ENCODE data around the gene SAFB. TPM values are rescaled to one million over a fixed set of nuclear protein-coding genes. Genes with fewer than 3 reads are reported as not detected.
A peak's percentile ranks its signal among the peaks of the same experiment; 100 is the strongest.
"Not testable (repeated sequence)": the region's sequence is repeated elsewhere in the genome, so short reads cannot be mapped to it uniquely, and the experiment has no call there.

Gene SAFB
- total RNA-seq, 1 donor from 2014 or later, result 132 TPM

DNA sequence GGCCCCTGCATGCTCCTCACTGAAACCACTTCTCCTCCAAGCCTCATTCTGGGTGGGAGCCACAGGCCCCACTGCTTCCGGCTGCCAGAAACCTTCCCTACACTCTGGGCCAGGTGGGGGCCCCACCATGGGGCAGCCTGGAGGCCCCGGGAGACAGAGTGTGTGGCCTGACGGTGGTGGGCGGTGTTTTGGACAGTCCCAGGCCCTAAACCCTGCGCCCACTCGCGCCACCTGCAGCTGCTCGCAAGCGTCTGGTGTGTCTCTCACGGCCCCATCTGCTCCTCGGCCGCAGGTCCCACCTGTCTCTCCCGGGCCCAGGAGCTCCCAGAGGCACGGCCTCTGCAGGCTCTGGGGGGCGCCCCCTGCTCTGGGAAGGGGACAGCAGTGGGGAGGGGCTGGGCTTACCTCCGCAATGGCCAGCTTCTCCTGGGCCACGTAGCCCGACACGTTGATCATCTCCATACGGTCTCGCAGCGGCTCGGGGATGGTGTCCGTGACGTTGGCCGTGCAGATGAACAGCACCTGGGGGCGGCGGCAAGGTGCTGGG, 72.8 kb downstream of the SAFB start:
- Mint-ChIP-seq H3K9me3 (no peaks in the 10 kb centered on the region), H3K27ac (no peak overlapping the region), H3K4me1 (ENCODE audit: low read depth) (peaks cover 7% of the 10 kb centered on the region), H3K36me3 (ENCODE audit: low read depth) (peaks cover 69% of the 10 kb centered on the region), H3K27me3 (ENCODE audit: low read depth) (no peaks in the 10 kb centered on the region), H3K4me3 (ENCODE audit: low read depth) (no peak overlapping the region)
- DNase-seq (ENCODE audit: low spot score), result no peak
- intact Hi-C loops (cut with micrococcal nuclease), result no loop called here

DNA sequence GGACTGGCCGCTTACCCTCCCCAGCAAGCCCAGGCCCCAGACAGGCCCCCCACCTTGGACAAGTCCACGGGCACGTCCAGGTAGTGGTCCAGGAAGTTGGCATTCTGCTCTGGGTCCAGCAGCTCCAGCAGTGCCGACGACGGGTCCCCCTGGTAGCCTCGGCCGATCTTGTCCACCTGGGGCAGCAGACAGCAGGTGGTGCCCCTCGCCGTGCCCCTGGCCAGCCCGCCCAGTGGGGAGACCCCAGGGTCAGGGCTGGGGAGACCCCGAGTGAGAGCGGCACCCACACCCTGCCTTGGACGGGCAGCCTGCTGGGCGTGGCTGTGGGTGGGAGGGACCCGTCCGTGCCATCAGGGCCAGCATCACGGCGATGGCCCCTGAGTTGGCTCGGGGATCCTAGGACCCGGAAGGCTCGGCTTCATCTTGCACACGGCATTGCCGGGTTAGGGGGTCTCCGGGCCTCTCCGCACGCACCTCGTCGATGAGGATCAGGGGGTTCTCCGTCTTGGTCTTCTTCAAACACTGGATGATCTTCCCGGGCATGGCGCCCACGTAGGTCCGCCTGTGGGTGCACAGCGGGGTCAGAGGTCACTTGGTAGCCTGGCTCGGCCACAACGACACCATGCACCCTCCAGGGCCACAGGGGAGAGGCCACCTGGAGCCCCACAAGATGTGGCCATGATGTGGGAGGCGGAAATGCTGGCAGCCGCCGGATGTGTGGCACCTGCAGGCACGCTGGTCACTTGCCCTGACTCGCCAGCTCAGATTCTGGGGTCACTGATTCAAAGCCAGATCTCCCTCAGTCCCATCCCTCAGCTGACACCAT, 73.5 kb downstream of the SAFB start:
- Mint-ChIP-seq H3K27me3 (ENCODE audit: low read depth) (no peaks in the 10 kb centered on the region), H3K4me3 (ENCODE audit: low read depth) (no peak overlapping the region), H3K9me3 (no peaks in the 10 kb centered on the region), H3K4me1 (ENCODE audit: low read depth) (peaks cover 7% of the 10 kb centered on the region), H3K27ac (peak overlapping the region; percentile 26), H3K36me3 (ENCODE audit: low read depth) (peaks cover 69% of the 10 kb centered on the region)
- DNase-seq (ENCODE audit: low spot score), result no peak
- intact Hi-C loops (cut with micrococcal nuclease), result no loop called here

DNA sequence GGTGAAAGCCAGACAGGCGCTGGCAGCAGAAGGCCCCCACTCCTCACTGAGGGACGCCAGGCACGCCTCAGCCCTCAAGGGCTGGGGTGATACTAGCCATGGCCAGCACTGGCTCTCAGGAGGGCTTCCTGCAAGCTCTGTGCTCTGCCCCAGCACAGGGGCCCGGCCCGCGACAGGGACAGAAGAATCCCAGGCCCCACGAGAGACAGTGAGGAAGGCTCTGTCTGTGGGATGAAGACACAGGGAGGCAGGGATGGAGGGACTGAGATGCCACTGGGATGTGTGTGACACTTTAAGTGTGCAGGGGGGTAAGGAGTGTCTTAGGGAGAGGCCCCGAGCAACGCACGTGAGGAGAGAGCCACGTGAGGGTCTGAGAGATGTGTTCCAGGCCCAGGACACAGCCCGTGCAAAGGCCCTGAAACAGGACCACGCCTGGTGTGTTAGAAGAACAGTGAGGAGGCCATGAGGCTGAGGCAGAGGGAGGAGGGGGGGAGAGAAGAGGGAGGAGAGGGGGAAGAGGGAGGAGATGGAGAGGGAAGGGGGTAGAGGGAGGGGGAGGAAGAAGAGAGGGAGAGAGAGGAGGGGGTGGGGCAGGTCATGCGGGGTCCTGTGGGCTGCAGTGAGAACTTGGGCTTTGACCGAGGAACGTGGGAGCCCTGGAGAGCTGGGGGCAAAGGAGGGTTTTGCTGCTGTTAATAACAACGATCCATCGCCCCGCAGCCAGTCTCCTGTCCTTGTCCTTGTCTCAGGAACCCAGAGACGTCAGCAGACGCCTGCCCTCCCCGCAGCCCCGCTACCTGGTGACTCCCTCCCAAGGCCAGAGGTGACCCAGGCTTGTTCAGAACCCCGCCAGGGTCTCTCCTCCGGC, 74.4 kb downstream of the SAFB start:
- Mint-ChIP-seq H3K9me3 (no peaks in the 10 kb centered on the region), H3K4me1 (ENCODE audit: low read depth) (peaks cover 5% of the 10 kb centered on the region), H3K27me3 (ENCODE audit: low read depth) (no peaks in the 10 kb centered on the region), H3K27ac (peak overlapping the region; percentile 26), H3K36me3 (ENCODE audit: low read depth) (peaks cover 66% of the 10 kb centered on the region), H3K4me3 (ENCODE audit: low read depth) (no peak overlapping the region)
- intact Hi-C loops (cut with micrococcal nuclease), result no loop called here
- no peak for DNase-seq (ENCODE audit: low spot score)

DNA sequence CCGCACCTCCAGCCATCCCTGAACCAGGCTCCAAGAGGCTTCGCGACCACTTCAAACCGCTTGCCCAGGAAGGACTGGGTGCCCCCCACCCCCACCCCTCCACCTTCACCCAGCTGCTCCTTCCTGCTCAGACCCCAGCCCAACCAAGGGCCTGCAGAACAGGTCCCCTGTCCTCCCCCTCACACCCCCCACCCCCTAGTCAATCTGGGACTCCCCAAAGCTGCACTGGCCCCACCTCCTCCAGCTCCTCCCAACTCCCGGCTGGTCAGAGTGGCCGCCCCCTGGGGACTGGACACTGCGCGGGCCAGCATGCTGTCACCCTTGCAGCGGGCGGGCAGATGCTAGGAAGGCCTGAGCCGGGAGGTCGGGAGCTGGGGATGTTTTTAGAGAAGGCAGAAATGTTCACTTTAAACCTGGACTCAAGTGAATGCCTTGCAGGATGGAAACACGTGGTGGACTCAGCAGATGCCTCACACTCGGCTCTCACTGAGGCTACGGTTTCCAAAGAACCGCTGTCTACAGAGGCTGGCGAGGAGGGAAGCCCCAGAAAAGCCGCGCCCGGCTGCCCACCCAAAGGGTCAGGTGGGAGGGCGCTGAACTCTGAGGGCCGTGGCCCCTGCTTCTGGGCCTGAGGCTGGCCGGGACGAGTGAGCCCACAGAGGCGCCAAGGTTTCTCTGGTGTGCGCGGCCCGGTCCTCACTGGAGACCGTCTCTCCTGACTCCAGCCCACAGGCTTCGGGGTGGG, 75.2 kb downstream of the SAFB start:
- Mint-ChIP-seq H3K9me3 (no peaks in the 10 kb centered on the region), H3K36me3 (ENCODE audit: low read depth) (peaks cover 61% of the 10 kb centered on the region), H3K27me3 (ENCODE audit: low read depth) (no peaks in the 10 kb centered on the region), H3K27ac (no peak overlapping the region), H3K4me3 (ENCODE audit: low read depth) (no peak overlapping the region), H3K4me1 (ENCODE audit: low read depth) (no peaks in the 10 kb centered on the region)
- intact Hi-C loops (cut with micrococcal nuclease), result no loop called here
- no peak for DNase-seq (ENCODE audit: low spot score)

DNA sequence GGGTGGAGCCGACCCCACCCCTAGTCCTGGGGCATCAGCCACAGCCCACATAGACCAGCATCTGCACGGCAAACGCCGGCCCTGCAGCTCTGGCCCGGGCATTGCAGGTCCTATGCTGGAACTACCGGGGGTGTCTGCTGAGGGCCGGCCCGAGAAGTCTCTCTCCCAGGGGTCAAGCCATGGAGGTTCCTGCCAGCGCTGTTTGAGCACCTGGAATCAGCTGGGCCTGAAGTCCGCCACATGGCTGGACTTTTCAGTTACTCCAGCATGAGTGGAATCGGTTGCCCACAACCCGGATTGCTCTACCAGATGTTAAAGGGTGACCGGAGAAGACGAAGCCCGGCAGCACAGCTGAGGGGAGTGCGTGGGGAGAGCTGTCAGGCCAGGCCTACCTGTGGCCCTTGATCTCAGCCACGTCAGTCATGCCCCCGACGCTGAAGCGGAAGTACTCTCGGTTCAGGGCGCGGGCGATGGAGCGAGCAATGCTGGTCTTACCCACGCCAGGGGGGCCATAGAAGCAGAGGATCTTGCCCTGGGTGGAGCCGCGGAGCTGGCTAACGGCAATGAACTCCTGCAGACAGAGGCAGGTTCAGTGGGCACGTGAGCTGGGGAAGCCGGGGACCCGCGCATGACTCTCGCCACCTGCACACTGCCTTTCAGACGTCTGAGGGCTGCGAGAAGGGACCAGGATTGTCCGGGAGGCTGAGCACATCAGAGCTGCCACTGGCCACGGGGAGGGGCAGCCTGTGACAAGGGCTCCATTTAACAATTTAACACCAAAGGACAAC, 75.9 kb downstream of the SAFB start:
- no peak overlapping the region for H3K27ac Mint-ChIP-seq
- no peaks in the 10 kb centered on the region for H3K27me3 Mint-ChIP-seq (ENCODE audit: low read depth)
- intact Hi-C loops (cut with micrococcal nuclease), result no loop called here
- peaks cover 61% of the 10 kb centered on the region for H3K36me3 Mint-ChIP-seq (ENCODE audit: low read depth)
- no peaks in the 10 kb centered on the region for H3K4me1 Mint-ChIP-seq (ENCODE audit: low read depth)
- H3K4me3 Mint-ChIP-seq (ENCODE audit: low read depth), result no peak overlapping the region
- H3K9me3 Mint-ChIP-seq, result no peaks in the 10 kb centered on the region
- DNase-seq (ENCODE audit: low spot score), result no peak

DNA sequence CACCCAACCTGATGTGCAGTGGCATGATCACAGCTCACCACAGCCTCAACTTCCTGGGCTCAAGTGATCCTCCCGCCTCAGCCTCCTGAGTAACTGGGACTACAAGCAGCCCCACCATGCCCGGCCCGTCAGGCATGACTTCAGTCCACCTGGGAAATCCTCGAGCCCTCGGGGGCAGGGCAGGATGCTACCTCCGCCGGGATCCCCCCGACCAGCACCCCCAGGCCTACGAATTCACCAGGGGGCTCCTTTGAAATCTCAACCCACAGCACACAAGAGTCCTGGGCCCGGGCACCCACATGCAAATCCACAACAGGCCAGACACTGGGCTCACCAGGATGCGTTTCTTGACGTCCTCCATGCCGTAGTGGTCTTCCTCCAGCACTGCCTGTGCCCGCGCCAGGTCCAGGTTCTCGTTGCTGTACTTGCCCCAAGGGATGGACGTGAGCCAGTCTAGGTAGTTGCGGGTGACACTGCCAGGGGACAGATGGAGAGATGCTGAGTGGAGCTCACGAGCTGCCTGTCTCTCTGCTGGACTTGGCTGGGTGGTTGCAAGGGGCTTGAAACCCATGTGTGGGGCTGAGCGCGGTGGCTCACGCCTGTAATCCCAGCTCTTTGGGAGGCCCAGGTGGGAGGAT, 77.7 kb downstream of the SAFB start:
- Mint-ChIP-seq H3K27me3 (ENCODE audit: low read depth) (no peaks in the 10 kb centered on the region), H3K27ac (no peak overlapping the region), H3K4me3 (ENCODE audit: low read depth) (no peak overlapping the region), H3K4me1 (ENCODE audit: low read depth) (no peaks in the 10 kb centered on the region), H3K9me3 (no peaks in the 10 kb centered on the region), H3K36me3 (ENCODE audit: low read depth) (peaks cover 56% of the 10 kb centered on the region)
- DNase-seq (ENCODE audit: low spot score), result no peak
- intact Hi-C loops (cut with micrococcal nuclease), result no loop called here

DNA sequence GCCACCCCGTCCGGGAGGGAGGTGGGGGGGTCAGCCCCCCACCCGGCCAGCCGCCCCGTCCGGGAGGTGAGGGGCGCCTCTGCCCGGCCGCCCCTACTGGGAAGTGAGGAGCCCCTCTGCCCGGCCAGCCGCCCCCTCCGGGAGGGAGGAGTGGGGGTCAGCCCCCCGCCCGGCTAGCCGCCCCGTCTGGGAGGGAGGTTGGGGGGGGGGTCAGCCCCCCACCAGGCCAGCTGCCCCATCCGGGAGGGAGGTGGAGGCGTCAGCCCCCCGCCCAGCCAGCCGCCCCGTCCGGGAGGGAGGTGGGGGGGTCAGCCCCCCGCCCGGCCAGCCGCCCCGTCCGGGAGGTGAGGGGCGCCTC, 79.1 kb downstream of the SAFB start:
- H3K9me3 Mint-ChIP-seq; H3K4me3 Mint-ChIP-seq (ENCODE audit: low read depth); DNase-seq (ENCODE audit: low spot score): not testable (repeated sequence)

DNA sequence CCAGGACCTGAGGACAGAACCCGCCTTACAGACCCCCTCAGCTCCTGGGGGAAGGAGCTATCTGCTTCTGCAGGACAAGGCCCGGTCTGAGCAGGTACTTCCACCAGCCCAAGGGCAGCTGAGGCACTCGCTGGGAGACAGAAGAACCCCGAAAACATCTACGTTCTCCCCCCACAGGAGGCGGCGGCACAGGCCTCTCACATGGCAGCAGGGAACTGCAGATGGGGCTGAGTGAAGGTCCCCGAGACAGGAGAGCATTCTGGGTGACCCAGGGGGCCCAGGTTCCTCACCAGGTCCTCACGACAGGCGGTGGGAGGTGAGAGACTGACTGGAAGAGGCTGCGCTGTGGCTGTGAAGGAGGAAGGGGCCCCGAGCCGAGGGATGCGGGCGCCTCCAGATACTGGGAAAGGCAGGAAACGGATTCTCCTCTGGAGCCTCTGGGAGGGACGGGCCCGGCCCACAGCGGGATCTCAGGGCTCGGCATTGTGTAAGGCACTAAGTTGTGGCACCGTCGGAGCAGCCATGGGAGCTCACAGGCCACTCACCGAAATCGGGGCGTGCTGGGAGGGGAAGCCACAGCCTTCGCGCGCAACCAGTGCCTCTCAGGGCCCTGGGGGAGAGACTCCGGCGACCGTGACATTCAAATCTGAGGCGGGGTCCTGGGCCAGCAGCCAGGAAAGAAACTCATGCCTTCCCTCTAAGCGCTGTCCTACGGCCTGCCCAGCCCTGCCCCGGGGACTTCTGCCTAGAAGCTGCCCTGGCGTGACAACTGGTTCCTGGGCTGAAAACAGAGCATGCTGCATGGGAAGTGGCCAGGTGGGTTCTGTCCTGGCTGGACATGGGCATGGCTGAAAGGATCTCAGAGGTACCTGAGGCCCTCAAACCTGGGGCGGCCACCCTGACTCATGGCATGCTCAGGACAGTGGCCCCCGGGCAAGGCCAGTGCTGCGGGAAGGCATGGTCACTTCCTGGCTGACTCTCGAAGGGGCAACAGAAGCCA, 81.2 kb downstream of the SAFB start:
- Mint-ChIP-seq H3K36me3 (ENCODE audit: low read depth) (peaks cover 60% of the 10 kb centered on the region), H3K4me3 (ENCODE audit: low read depth) (no peak overlapping the region), H3K9me3 (no peaks in the 10 kb centered on the region), H3K27me3 (ENCODE audit: low read depth) (no peaks in the 10 kb centered on the region), H3K4me1 (ENCODE audit: low read depth) (no peaks in the 10 kb centered on the region), H3K27ac (no peak overlapping the region)
- intact Hi-C loops (cut with micrococcal nuclease), result no loop called here
- no peak for DNase-seq (ENCODE audit: low spot score)

More for the DNA sequence above, 79.1 kb downstream of the SAFB start:
- H3K27ac Mint-ChIP-seq; H3K4me1 Mint-ChIP-seq (ENCODE audit: low read depth); H3K27me3 Mint-ChIP-seq (ENCODE audit: low read depth); intact Hi-C loops (cut with micrococcal nuclease): not testable (repeated sequence)
- H3K36me3 Mint-ChIP-seq (ENCODE audit: low read depth), result peaks cover 61% of the 10 kb centered on the region

DNA sequence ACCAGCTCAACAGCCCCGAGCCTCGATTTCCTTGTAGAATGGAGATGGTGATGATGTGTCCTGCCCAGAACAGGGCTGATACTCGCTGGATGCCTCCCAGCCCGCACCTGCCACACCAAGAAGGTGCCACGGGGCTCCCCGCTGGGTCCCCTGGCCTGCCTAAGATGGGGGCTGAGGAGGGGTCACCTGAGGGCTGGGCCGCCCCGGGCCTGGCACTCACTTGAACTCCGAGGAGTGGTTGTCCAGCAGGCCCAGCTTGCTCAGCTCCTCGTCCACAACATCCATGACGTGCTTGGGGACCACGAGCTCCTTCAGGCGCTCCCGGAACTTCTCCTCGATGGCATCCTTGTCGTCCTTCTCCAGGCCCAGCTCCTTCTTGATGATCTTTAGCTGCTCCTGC, 82.7 kb downstream of the SAFB start:
- intact Hi-C loops (cut with micrococcal nuclease), result no loop called here
- no peak overlapping the region for H3K4me3 Mint-ChIP-seq (ENCODE audit: low read depth)
- H3K27me3 Mint-ChIP-seq (ENCODE audit: low read depth), result no peaks in the 10 kb centered on the region
- no peaks in the 10 kb centered on the region for H3K4me1 Mint-ChIP-seq (ENCODE audit: low read depth)
- H3K9me3 Mint-ChIP-seq, result no peaks in the 10 kb centered on the region
- H3K36me3 Mint-ChIP-seq (ENCODE audit: low read depth), result peaks cover 63% of the 10 kb centered on the region
- no peak for DNase-seq (ENCODE audit: low spot score)
- no peak overlapping the region for H3K27ac Mint-ChIP-seq

DNA sequence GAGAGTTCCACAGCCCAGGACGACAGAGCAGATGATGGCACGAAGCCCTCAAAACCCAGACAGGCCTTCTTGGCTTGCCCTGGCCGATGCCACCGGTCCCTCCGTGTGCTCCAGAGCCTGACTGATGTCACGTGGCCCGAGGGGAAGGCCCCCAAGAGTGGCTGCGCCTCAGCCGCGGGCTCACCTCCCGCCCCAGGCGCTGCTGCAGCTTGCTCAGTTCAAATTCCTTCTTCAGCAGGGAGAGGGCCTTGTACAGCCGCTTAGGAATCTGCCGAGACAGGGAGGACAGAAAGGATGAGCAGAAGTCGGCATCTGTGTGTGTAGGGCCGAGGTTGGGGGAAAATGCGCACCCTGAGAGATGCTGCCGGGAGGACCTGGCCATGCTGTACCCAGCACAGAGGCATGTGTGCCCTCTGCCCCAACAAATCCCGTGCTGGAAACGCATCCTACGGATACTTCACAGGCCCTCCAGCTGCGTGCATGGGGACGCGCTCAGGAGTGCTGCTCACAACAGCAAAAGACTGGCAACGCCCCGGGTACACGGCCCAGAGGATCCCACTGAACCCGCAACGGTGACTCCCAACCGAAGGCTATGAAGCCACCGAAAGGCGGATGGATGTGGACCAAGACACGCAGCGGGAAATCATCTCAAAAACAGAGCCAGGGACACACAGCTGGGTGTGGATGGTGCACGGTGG, 84.1 kb downstream of the SAFB start:
- H3K27me3 Mint-ChIP-seq (ENCODE audit: low read depth), result no peaks in the 10 kb centered on the region
- no peak overlapping the region for H3K4me3 Mint-ChIP-seq (ENCODE audit: low read depth)
- H3K4me1 Mint-ChIP-seq (ENCODE audit: low read depth), result no peaks in the 10 kb centered on the region
- H3K9me3 Mint-ChIP-seq, result no peaks in the 10 kb centered on the region
- DNase-seq (ENCODE audit: low spot score), result no peak
- H3K36me3 Mint-ChIP-seq (ENCODE audit: low read depth), result peaks cover 63% of the 10 kb centered on the region
- no peak overlapping the region for H3K27ac Mint-ChIP-seq
- intact Hi-C loops (cut with micrococcal nuclease), result no loop called here

Measured in activated T-helper 2 cell treated with anti-CD3 and anti-CD28 coated beads, Interferon-gamma antibody, Interleukin-2, Interleukin-4, amounts not matched to agents 10 μg/mL and 5 μg/mL and 100 μg/mL, durations not matched to agents 14 hours and 24 hours and 36 hours (primary cell).